Fibroblast of villous mesenchyme (primary cell): Measurements from ENCODE around the gene GPR132. TPM values are rescaled to one million over a fixed set of nuclear protein-coding genes. Genes with fewer than 3 reads are reported as not detected.

Experiments
- DNase-seq: peaks from one replicate; pipeline ENCODE4 v3.0.0-alpha.2; 2010; ENCODE audit warnings: low read depth
- H3K4me3 ChIP-seq: 2 replicates; pipeline ENCODE4 v1.5.1; 2011; ENCODE audit warnings: low read depth, mild to moderate bottlenecking, low read length
- total RNA-seq: library from RNA; depleted of rRNA; stranded (reverse); fragments of >200 nt; gene quantifications from 2 replicates; pipeline ENCODE4 v1.2.3, GENCODE V29; 2012
- TF ChIP-seq, protein P1 (sequence below): IDR thresholded peaks from 2 replicates; pipeline ENCODE4 v1.5.1; 2012; ENCODE audit warnings: low read depth, mild to moderate bottlenecking, low read length; ENCODE audit not compliant: insufficient read depth

Gene GPR132
- total RNA-seq, 1 donor = not detected

DNA sequence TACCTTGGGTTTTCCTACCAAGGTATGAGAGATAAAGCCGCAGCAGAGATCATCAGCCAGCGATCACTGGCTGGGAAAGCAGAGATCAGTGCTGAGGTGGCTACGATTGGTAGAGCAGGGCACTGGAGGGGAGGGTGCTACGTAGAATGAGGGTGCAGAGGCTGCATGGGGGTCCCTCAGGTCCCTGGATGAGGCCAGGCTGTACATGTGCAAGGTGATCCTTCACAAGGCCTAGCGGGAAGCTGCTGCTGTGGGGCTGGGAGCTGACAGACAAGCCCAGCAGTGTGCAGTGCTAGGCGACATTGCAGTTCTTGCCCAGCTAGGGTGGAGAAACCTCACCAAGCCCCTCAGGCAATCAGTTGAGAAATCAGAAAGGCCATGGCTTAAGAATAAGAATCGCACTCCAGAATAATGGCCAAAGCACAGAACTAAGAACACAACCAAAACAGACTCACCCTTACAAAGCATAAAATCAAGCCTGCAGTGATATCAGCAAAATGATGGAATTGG, 37.2 kb upstream of the GPR132 start:
- no peak for DNase-seq
- no peak overlapping the region for H3K4me3 ChIP-seq
- TF ChIP-seq, protein P1, sequence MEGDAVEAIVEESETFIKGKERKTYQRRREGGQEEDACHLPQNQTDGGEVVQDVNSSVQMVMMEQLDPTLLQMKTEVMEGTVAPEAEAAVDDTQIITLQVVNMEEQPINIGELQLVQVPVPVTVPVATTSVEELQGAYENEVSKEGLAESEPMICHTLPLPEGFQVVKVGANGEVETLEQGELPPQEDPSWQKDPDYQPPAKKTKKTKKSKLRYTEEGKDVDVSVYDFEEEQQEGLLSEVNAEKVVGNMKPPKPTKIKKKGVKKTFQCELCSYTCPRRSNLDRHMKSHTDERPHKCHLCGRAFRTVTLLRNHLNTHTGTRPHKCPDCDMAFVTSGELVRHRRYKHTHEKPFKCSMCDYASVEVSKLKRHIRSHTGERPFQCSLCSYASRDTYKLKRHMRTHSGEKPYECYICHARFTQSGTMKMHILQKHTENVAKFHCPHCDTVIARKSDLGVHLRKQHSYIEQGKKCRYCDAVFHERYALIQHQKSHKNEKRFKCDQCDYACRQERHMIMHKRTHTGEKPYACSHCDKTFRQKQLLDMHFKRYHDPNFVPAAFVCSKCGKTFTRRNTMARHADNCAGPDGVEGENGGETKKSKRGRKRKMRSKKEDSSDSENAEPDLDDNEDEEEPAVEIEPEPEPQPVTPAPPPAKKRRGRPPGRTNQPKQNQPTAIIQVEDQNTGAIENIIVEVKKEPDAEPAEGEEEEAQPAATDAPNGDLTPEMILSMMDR = no peak

GRCh38 chr14:105100910-105101309, 35.7 kb upstream of the GPR132 start:
- TF ChIP-seq, protein P1 = no peak
- no peak for DNase-seq
- H3K4me3 ChIP-seq = no peak overlapping the region

DNA sequence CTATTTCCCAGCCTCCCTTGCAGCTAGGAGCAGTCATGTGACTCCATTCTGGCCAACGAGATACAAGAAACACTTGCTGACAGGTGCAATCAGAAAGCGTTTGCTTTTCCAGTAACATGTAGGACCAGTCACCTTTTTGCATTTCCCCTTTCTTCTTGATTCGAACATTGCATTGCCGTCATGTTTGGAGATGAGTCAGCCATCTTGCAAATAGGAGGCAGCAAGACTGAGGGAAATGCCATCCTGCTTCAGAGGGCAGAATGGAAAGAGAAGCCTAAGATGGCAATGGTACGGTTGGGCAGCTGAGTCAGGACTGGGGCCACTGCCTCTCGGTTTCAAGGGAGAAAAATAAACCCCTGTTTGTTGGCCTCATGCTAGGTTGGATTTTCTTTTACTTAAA, 34.5 kb upstream of the GPR132 start:
- TF ChIP-seq, protein P1 = no peak
- H3K4me3 ChIP-seq = no peak overlapping the region
- DNase-seq = no peak

DNA sequence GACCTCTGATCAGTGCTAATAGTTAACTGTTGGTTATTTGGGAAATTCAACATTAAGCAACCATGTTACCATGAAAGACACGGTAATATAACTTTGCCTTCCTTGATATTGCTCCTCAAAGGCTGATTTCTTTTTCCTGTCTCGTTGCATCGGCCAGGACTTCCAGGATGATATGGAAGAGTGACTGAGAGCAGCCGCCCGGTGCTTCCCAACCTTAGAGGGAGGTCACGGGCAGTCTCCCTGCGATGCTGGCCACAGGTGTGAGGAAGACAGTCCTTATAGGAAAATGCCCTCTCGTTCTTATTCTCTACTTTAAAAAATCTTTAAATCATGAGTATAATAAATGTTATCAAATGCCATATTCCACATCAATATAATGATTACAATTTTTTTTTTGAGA, 33.1 kb upstream of the GPR132 start:
- no peak overlapping the region for H3K4me3 ChIP-seq
- DNase-seq = no peak
- TF ChIP-seq, protein P1 = no peak

GRCh38 chr14:105097794-105098127, 32.5 kb upstream of the GPR132 start:
- H3K4me3 ChIP-seq = no peak overlapping the region
- TF ChIP-seq, protein P1 = no peak
- no peak for DNase-seq

- H3K4me3 ChIP-seq = no peak overlapping the region
- TF ChIP-seq, protein P1 = no peak
- no peak for DNase-seq
Observed at GRCh38 chr14:105096206-105096875, 31.1 kb upstream of the GPR132 start.
